D721Med (cell line): ENCODE data around the gene UVRAG.

ENCODE experiments used
- DNase-seq: peaks from one replicate; pipeline ENCODE4 v3.0.0; 2011; ENCODE audit warnings: low spot score; ENCODE audit not compliant: insufficient read length
- FAIRE-seq: peaks from 2 replicates; lab custom pipeline; 2011; peaks lifted over from hg19 to GRCh38; lab: Jason Lieb, UNC
- CTCF ChIP-seq: IDR thresholded peaks from 2 replicates; pipeline ENCODE4 v1.5.1; 2012; ENCODE audit warnings: mild to moderate bottlenecking, control low read depth; ENCODE audit not compliant: insufficient read depth; ENCODE audit errors: missing control alignments

Gene UVRAG

GRCh38 chr11:75779960-75780359 is 35.0 kb upstream of the UVRAG start:
- no peak for FAIRE-seq
- DNase-seq: no peak
- TF ChIP-seq CTCF: no peak

GRCh38 chr11:75780888-75781287 is 34.1 kb upstream of the UVRAG start:
- FAIRE-seq (no peak), DNase-seq (no peak)
- no peak for TF ChIP-seq CTCF

- TF ChIP-seq CTCF: no peak
- DNase-seq: no peak
- no peak for FAIRE-seq
Measured at GRCh38 chr11:75781296-75781695, 33.7 kb upstream of the UVRAG start.

GRCh38 chr11:75781831-75782230 is 33.2 kb upstream of the UVRAG start:
- TF ChIP-seq CTCF: no peak
- no peak for FAIRE-seq

GRCh38 chr11:75782540-75783263 is 32.3 kb upstream of the UVRAG start:
- DNase-seq (no peak), FAIRE-seq (no peak)
- no peak for TF ChIP-seq CTCF

More at GRCh38 chr11:75781831-75782230, 33.2 kb upstream of the UVRAG start:
- DNase-seq: no peak

GRCh38 chr11:75783416-75784084 is 31.5 kb upstream of the UVRAG start:
- DNase-seq (no peak), FAIRE-seq (no peak)
- no peak for TF ChIP-seq CTCF

GRCh38 chr11:75784085-75784478 is 30.9 kb upstream of the UVRAG start:
- no peak for DNase-seq
- no peak for TF ChIP-seq CTCF
- no peak for FAIRE-seq
